NOMO-1 treated with DMSO at 0.1 percent for 48 hours (cell line): ENCODE measurements around the gene SSB.
"Not testable (repeated sequence)": the region's sequence is repeated elsewhere in the genome, so short reads cannot be mapped to it uniquely, and the experiment has no call there.

Experiments used
- DNase-seq: peaks from one replicate; lab custom pipeline; 2025; ENCODE audit not compliant: unreplicated experiment; lab: John Stamatoyannopoulos, UW

SSB gene

DNA sequence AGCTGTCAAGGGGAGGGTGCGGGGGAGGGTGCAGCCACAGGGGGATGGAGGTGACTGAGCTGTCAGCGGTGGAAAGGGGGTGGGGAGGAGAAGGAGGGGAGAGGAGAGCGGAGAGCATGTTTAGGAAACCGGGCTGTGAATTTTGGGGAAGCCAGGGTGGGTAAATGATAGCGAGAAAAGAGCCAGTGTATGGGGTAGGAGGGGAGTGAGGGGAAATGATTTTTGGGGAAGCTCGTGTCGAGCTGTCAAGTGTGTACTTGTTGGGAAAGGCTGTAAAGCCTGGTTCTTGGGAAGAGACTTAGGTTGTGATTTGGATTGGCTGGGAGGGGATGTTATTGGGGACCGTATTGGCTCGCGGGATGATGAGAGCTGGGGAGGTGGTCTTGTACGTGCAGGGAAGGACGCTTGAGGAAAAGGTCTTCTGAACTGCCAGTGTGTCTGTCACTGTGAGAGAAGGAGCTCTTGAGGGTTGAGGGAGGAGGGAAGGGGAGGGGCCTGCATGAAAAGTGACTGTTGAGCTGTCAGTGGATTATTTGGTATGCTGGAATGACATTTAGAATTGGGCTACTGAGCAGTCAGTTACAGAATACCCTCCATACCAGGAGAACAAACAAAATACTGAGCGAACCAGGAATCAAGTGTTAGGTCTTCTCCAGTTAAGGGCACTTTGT is 29.6 kb downstream of the SSB start:
- peak; percentile 55 for DNase-seq

DNA sequence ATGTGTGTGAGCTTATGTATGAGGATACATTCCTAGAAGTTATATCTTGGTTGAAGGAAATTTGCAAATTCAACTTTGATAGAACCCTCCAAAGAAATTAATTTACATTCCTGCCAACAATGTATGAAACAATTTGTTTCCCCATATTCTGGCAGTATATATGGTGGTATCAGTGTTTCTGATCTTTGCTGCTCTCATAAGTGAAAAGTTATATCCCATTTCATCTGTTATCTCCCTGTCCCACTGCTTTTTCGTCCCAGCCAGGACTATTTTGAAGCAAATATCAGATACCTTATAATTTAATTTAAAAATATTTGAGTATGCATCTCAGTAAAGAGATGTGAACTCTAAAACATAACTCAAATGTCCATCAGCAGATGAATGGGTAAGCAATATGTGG is 35.7 kb downstream of the SSB start:
- no peak for DNase-seq

DNA sequence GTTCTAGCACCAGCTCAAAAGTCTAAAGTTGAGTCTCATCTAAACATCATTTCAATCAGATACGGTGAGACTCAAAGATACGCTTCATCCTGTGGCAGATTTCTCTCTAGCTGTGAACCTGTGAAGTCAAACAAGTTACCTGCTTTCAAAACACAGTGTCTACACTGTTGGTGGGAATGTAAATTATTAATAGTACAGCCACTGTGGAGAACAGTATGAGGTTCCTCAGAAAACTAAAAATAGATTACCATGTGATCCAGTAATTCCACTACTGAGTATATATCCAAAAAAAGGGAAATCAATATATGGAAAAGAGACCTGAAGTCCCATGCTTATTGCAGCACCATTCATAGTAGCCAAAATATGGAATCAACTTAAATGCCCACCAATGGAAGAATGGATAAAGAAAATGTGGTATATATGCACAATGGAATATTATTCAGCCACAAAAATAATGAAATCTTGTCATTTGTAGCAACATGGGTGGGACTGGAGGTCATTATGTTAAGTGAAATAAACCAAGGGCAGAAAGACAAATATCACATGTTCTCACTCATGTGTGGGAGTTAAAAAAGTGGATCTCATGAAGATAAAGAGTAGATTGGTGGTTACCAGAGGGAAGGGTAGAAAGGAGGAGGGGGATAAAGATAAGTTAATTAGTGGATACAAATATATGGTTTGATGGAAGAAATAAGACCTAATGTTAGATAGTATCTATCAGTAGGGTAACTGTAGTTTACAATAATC is 40.2 kb downstream of the SSB start:
- no peak for DNase-seq

DNA sequence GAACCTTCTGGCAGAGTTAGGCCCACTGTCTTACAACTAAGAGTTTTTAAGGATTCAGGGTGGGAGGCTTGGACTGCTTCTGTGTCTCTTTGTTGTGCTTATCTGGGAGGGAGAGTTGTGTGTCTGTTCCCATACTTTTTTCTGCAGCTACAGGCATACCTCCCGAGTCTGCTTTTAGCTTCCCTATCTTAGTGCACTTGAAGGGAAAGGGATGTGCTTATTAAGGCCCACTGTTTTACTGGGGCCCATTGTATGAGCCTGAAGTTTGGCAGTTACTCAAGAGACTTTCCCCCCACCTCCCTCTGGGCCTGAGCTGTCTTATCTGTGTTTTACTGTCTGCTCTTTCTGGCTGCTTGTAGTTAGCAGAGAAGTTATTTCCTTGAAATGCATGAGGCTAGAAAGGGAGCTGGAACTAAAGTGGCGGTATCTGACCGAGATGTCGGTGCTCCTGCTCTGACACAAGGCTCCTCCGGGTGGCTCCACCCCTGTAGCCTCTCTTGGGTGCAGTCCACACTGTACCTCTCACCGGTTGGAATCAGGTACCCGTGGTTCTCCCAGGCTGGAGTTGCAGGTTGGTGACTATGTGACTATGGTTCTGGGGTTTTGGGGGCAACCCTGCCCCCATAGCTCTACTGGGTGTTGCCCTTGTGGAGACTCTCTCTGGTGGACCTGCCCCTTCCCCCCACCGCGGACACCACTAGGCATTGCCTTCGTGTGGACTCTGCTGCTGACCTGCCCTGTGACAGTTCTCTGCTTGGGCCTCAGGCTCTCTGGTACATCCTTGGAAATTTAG is 41.5 kb downstream of the SSB start:
- DNase-seq: no peak

DNA sequence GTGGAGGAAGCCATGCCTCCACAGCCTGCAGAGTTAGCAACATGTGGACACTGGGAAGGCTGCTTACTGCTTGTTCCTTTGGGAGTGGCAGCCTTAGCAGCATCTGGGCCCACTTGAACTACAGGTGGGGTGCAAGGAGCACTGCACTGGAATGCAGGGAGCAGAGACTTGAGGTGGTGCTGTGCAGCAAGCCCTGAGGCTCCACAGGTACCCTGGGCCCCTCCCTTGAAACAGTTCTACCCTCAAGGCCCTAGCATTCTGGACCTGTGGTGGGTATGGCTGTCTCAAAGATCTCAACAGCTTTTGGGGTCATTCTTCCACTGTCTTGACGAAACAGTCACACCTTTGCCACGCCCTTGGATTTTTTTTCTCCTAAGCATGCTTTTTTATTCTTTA is 42.1 kb downstream of the SSB start:
- no peak for DNase-seq

DNA sequence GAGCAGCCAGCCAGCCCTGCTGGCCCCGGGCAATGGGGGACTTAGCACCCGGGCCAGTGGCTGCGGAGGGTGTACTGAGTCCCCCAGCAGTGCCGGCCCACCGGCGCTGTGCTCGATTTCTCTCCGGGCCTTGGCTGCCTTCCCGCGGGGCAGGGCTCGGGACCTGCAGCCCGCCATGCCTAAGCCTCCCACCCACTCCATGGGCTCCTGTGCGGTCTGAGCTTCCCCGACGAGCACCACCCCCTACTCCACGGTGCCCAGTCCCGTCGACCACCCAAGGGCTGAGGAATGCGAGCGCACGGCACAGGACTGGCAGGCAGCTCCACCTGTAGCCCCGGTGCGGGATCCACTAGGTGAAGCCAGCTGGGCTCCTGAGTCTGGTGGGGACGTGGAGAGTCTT is 43.0 kb downstream of the SSB start:
- DNase-seq: not testable (repeated sequence)

DNA sequence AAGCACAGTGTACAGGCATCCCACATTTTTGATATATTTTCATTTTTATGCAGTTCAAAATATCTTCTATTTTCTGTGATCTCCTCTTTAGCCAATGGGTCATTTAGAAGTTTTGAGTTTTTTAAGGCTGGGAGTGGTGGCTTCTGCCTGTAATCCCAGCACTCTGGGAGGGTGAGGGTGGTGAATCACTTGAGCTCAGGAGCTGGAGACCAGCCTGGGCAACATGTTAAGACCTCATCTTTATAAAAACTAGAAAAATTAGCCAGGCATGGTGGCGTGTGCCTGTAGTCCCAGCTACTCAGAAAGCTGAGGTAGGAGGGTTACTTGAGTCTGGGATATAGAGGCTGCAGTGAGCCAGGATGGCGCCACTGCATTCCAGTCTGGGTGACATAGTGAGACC is 46.3 kb downstream of the SSB start:
- no peak for DNase-seq

DNA sequence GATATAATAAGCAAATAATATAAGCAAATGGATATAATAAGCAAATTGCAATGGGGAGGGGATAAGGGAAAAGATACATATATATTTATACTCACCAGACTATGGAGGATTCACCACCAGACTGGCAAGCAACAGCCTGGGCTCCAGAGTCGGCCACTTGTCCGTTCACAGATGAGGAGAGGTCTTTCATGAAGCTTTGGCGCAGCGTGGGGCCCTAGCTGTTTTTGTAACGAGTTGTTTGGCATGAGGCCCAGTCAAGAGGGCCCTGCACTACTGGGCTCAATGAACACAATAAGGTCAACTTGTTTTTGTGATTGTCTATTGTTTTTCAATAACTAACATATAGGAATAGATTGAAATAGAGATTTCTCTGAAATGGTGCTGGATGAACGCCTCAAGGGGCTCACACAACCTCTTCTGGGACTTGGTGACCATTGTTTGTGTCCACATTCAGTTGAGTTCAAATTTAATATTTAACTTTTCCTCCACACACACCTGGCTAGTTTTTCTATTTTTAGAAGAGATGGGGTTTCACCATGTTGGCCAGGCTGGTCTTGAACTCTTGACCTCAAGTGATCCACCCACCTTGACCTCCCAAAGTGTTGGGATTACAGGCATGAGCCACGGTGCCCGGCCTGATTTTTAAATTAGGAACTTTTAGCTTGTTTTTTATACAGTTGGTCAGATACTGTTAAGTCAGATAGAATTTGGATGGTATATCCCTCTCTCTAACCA is 50.5 kb downstream of the SSB start:
- DNase-seq: not testable (repeated sequence)

DNA sequence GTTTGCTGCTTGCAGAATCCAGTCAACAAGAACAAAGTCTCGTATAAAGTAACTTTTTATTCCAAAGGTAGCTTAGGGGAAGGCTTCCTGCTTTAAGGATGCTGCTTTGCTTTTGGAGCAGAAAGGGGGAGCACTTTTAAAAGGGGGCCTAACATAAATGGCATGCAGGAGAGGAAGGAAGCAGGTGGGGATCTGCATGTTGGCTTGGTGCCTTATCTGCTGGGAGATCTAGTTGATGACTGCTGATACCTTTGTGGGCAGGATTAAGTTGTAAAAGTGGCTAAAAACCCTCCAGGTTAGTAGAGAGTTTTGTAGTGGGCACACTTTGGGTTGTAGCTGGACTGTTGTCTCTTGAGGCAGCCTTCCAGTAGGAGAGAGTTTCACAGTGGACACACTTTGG is 51.0 kb downstream of the SSB start:
- no peak for DNase-seq

DNA sequence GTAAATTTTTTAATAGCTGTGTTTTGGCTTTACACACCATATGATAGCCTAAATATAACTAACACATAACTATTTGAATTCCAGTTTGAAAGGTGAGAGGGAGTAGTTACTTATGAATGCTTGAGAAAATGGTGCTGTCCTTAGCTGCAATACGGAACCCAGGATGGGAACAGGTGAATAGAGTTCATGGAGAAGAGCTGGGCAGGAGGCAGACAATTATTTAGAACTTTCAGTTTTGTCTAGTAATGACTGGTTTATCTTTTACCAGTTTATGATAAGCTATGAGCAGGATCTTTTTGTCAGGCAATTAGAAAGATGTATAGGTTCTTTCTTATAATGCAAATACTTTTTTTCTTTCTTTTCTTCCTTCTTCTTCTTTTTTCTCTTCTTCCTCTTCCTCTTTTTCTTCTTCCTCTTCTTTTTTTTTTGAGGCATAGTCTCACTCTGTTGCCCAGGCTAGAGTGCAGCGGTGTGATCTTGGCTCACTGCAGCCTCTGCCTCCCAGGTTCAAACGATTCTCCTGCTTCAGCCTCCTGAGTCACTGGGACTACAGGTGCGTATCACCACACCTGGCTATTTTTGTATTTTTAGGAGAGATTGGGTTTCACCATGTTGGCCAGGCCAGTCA is 54.5 kb downstream of the SSB start:
- peak; percentile 28 for DNase-seq

DNA sequence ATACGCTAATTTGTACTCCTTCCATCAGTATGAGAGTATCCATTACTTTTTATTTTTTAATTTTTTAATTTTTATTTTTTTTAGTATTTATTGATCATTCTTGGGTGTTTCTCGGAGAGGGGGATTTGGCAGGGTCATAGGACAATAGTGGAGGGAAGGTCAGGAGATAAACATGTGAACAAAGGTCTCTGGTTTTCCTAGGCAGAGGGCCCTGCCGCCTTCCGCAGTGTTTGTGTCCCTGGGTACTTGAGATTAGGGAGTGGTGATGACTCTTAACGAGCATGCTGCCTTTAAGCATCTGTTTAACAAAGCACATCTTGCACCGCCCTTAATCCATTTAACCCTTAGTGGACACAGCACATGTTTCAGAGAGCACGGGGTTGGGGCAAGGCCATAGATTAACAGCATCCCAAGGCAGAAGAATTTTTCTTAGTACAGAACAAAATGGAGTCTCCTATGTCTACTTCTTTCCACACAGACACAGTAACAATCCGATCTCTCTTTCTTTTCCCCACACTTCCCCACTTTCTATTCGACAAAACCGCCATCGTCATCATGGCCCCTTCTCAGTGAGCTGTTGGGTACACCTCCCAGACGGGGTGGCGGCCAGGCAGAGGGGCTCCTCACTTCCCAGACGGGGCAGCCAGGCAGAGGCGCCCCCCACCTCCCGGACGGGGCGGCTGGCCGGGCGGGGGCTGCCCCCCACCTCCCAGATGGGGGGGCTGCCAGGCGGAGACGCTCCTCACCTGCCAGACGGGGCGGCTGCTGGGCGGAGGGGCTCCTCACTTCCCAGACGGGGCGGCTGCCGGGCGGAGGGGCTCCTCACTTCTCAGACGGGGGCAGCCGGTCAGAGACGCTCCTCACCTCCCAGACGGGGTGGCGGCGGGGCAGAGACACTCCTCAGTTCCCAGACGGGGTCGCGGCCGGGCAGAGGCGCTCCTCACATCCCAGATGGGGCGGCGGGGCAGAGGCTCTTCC is 56.9 kb downstream of the SSB start:
- DNase-seq: not testable (repeated sequence)

DNA sequence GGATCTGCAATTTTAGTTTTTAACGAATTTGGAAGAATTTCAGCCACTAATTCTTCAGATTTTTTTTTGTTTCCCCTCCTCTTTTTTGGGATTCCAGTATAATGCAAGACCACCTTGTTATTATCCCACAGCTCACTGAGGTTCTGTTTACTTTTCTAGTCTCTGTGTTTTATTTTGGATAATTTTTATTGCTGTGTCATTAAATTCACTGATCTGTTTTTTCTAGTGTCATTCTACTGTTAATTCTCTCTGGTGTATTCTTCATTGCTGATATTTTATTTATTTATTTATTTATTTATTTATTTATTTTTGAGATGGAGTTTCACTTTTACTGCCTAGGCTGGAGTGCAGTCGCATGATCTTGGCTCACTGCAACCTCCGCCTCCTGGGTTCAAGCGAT is 60.8 kb downstream of the SSB start:
- DNase-seq: no peak

DNA sequence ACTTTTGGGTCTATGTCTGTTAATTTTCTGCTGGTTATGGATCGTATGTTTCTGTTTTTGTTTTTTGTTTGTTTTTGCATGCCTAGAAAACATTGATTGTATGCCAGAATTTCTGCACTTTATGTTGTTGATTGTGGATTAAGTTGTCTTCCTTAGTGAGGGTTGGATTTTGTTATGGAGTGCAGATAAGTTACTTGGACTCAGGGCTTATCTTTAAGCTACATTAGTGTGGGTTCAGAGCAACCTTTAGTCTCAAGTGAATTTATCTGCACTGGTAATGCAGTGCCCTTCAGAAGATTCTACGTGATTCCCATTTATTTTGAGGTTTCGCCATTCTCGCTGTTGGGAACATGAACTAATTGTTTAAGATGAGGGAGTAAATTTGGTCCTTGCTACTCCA is 61.5 kb downstream of the SSB start:
- no peak for DNase-seq
